ENCODE data around the gene KRTAP12-4.

Gene KRTAP12-4

DNA sequence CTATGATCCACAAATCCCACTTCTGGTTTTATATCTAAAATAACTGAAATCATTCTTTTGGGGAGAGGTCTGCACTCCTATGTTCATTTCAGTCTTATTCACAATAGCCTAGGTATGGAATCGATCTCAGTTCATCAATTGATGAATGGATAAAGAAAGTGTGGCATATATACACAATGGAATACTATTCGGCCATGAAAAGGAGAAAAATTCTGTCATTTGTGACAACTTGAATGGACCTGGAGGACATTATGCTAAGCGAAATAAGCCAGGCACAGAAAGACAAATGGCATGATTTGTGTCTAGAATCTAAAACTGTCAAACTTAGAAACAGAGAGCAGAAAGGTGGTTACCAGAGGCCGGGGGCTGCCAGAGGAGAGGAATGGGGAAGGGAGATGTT lies 48.0 kb downstream of the KRTAP12-4 start:
- DNase-seq, result no peak

All from right forelimb (tissue), 1 donor.